ENCODE data around the gene SORCS3.

- TF ChIP-seq, protein P1, sequence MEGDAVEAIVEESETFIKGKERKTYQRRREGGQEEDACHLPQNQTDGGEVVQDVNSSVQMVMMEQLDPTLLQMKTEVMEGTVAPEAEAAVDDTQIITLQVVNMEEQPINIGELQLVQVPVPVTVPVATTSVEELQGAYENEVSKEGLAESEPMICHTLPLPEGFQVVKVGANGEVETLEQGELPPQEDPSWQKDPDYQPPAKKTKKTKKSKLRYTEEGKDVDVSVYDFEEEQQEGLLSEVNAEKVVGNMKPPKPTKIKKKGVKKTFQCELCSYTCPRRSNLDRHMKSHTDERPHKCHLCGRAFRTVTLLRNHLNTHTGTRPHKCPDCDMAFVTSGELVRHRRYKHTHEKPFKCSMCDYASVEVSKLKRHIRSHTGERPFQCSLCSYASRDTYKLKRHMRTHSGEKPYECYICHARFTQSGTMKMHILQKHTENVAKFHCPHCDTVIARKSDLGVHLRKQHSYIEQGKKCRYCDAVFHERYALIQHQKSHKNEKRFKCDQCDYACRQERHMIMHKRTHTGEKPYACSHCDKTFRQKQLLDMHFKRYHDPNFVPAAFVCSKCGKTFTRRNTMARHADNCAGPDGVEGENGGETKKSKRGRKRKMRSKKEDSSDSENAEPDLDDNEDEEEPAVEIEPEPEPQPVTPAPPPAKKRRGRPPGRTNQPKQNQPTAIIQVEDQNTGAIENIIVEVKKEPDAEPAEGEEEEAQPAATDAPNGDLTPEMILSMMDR (IDR thresholded peaks at IDR 0.05; ENCODE audit: low read depth, low read length, poor library complexity, severe bottlenecking) = no peak
- TF ChIP-seq EZH2phosphoT487 (IDR thresholded peaks at IDR 0.05; ENCODE audit: borderline replicate concordance, low read length) = no peak
Observed at GRCh38 chr10:105068497-105068896, 427.4 kb downstream of the SORCS3 start.
